ENCODE results near the gene MASP1.

Gene MASP1

DNA sequence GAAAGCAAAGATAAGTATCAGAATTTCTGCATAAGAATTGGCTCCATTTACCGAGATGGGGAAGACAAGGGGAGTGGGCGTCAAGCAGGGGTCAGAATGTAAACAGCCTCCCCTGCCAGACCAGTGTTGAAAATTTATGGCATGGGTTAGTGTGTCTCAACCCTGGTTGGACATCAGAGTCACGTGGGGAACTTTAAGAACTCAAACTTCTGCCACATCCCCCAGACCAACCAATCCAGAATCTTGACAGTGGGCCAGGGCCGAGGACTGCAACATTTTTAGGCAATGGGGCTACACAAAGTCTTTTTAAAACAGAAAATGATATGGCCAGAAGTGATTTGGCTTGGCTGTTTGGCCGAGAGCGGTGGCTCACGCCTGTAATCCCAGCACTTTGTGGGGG lies 14.3 kb upstream of the MASP1 start:
- H3K9me3 ChIP-seq (ENCODE audit: insufficient read depth, low read depth, low read length) = no peaks in the 10 kb centered on the region
- no peak overlapping the region for H3K4me3 ChIP-seq (ENCODE audit: low read depth, low read length)
- H3K4me1 ChIP-seq (ENCODE audit: control insufficient read depth in 1 of 2, insufficient read depth in 2 of 2, low read length in 2 of 2) = no peaks in the 10 kb centered on the region
- H3K27ac ChIP-seq (ENCODE audit: low read depth, low read length) = no peak overlapping the region
- H4K12ac ChIP-seq (ENCODE audit: low read depth, low read length) = no peak overlapping the region
- no peak overlapping the region for H3K14ac ChIP-seq (ENCODE audit: low read length)
- no peak overlapping the region for H2BK5ac ChIP-seq (ENCODE audit: low read depth, low read length, poor library complexity)
- DNase-seq = no peak
- no peak overlapping the region for H3K23ac ChIP-seq (ENCODE audit: low read length)
- no peaks in the 10 kb centered on the region for H3K79me2 ChIP-seq (ENCODE audit: control insufficient read depth, insufficient read depth, low read length, poor library complexity)
- H3K9ac ChIP-seq (ENCODE audit: low read length) = no peak overlapping the region
- no peaks in the 10 kb centered on the region for H3K36me3 ChIP-seq (ENCODE audit: control insufficient read depth in 1 of 2, insufficient read depth in 2 of 2, low read length in 2 of 2)
- H2AFZ ChIP-seq (ENCODE audit: insufficient read depth, low read length, poor library complexity) = no peak overlapping the region
- no peak overlapping the region for H2AK5ac ChIP-seq (ENCODE audit: low read length)
- H3K79me1 ChIP-seq (ENCODE audit: low read length) = no peaks in the 10 kb centered on the region
- no peak overlapping the region for H4K91ac ChIP-seq (ENCODE audit: low read depth, low read length)
- H4K8ac ChIP-seq (ENCODE audit: low read depth, low read length) = no peak overlapping the region
- no peak overlapping the region for H3K4me2 ChIP-seq (ENCODE audit: low read length)
- no peak overlapping the region for H2BK12ac ChIP-seq (ENCODE audit: low read length)
- no peak overlapping the region for H3K18ac ChIP-seq (ENCODE audit: low read length)
- no CpG with 5 or more reads among the region's 7 CpGs for WGBS (ENCODE audit: extremely low coverage, insufficient coverage, insufficient read length)
- no peak overlapping the region for H3K4ac ChIP-seq (ENCODE audit: low read depth, low read length)
- H2BK120ac ChIP-seq (ENCODE audit: insufficient read depth, low read length, poor library complexity) = no peak overlapping the region
- H3K27me3 ChIP-seq (ENCODE audit: insufficient read depth, low read length) = no peaks in the 10 kb centered on the region

DNA sequence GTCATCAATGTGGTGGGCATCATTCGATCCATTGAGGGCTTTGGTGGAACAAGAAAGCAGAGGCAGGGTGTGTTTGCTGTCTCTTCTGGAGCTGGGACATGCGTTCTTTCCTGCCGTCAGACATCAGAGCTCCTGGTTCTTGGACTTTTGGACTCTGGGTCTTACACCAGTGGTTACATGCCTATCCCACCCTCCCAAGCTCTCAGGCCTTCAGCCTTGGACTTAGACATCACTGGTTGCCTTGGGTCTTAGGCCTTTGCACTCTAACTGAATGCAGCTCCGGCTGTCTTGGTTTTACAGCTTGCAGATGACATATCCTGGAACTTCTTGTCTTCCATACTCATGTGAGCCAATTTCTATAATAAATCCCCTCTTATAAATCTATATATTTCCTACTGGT lies 8.1 kb upstream of the MASP1 start:
- Histone ChIP-seq H3K23ac (ENCODE audit: low read length) (no peak overlapping the region), H3K4me2 (ENCODE audit: low read length) (no peak overlapping the region), H3K4me3 (ENCODE audit: low read depth, low read length) (no peak overlapping the region), H3K14ac (ENCODE audit: low read length) (no peak overlapping the region), H3K79me2 (ENCODE audit: control insufficient read depth, insufficient read depth, low read length, poor library complexity) (no peaks in the 10 kb centered on the region), H3K36me3 (ENCODE audit: control insufficient read depth in 1 of 2, insufficient read depth in 2 of 2, low read length in 2 of 2) (no peaks in the 10 kb centered on the region), H4K12ac (ENCODE audit: low read depth, low read length) (no peak overlapping the region), H3K9me3 (ENCODE audit: insufficient read depth, low read depth, low read length) (no peaks in the 10 kb centered on the region), H2BK5ac (ENCODE audit: low read depth, low read length, poor library complexity) (no peak overlapping the region), H2AFZ (ENCODE audit: insufficient read depth, low read length, poor library complexity) (no peak overlapping the region), H2AK5ac (ENCODE audit: low read length) (no peak overlapping the region), H3K79me1 (ENCODE audit: low read length) (no peaks in the 10 kb centered on the region), H2BK12ac (ENCODE audit: low read length) (no peak overlapping the region), H2BK120ac (ENCODE audit: insufficient read depth, low read length, poor library complexity) (no peak overlapping the region), H4K91ac (ENCODE audit: low read depth, low read length) (no peak overlapping the region), H3K18ac (ENCODE audit: low read length) (no peak overlapping the region), H3K4ac (ENCODE audit: low read depth, low read length) (no peak overlapping the region), H4K8ac (ENCODE audit: low read depth, low read length) (no peak overlapping the region), H3K27ac (ENCODE audit: low read depth, low read length) (no peak overlapping the region), H3K27me3 (ENCODE audit: insufficient read depth, low read length) (no peaks in the 10 kb centered on the region), H3K4me1 (ENCODE audit: control insufficient read depth in 1 of 2, insufficient read depth in 2 of 2, low read length in 2 of 2) (no peaks in the 10 kb centered on the region), H3K9ac (ENCODE audit: low read length) (no peak overlapping the region)
- WGBS (ENCODE audit: extremely low coverage, insufficient coverage, insufficient read length) = no CpG with 5 or more reads among the region's 4 CpGs
- DNase-seq = no peak

DNA sequence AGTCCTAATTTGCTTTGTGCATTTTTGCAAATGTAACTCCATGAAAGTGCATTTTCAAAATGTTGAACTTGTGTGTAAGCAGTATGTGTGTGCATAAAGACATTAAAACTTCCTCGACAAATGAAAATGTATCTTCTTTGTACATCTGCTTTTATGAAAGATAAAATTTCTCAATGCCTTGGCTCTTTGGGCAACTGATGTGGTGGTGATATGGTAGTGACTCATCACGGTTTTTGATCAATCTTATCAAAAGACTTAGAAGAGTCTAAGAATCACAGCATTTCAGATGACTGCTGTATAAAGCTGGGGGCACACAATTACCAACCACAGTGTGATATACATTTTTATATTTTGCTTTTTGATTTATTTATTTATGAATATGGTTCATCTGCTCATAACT lies 5.4 kb upstream of the MASP1 start:
- Histone ChIP-seq H3K4ac (ENCODE audit: low read depth, low read length) (no peak overlapping the region), H3K9ac (ENCODE audit: low read length) (no peak overlapping the region), H3K18ac (ENCODE audit: low read length) (no peak overlapping the region), H2AK5ac (ENCODE audit: low read length) (no peak overlapping the region), H2AFZ (ENCODE audit: insufficient read depth, low read length, poor library complexity) (no peak overlapping the region), H3K4me1 (ENCODE audit: control insufficient read depth in 1 of 2, insufficient read depth in 2 of 2, low read length in 2 of 2) (no peaks in the 10 kb centered on the region), H3K9me3 (ENCODE audit: insufficient read depth, low read depth, low read length) (no peaks in the 10 kb centered on the region), H3K4me3 (ENCODE audit: low read depth, low read length) (no peak overlapping the region), H4K91ac (ENCODE audit: low read depth, low read length) (no peak overlapping the region), H3K27ac (ENCODE audit: low read depth, low read length) (no peak overlapping the region), H2BK5ac (ENCODE audit: low read depth, low read length, poor library complexity) (no peak overlapping the region), H3K36me3 (ENCODE audit: control insufficient read depth in 1 of 2, insufficient read depth in 2 of 2, low read length in 2 of 2) (no peaks in the 10 kb centered on the region), H2BK120ac (ENCODE audit: insufficient read depth, low read length, poor library complexity) (no peak overlapping the region), H3K14ac (ENCODE audit: low read length) (no peak overlapping the region), H3K4me2 (ENCODE audit: low read length) (no peak overlapping the region), H3K79me1 (ENCODE audit: low read length) (no peaks in the 10 kb centered on the region), H3K79me2 (ENCODE audit: control insufficient read depth, insufficient read depth, low read length, poor library complexity) (no peaks in the 10 kb centered on the region), H2BK12ac (ENCODE audit: low read length) (no peak overlapping the region), H4K12ac (ENCODE audit: low read depth, low read length) (no peak overlapping the region), H4K8ac (ENCODE audit: low read depth, low read length) (no peak overlapping the region), H3K23ac (ENCODE audit: low read length) (no peak overlapping the region), H3K27me3 (ENCODE audit: insufficient read depth, low read length) (no peaks in the 10 kb centered on the region)
- no CpG with 5 or more reads among the region's 2 CpGs for WGBS (ENCODE audit: extremely low coverage, insufficient coverage, insufficient read length)
- no peak for DNase-seq

DNA sequence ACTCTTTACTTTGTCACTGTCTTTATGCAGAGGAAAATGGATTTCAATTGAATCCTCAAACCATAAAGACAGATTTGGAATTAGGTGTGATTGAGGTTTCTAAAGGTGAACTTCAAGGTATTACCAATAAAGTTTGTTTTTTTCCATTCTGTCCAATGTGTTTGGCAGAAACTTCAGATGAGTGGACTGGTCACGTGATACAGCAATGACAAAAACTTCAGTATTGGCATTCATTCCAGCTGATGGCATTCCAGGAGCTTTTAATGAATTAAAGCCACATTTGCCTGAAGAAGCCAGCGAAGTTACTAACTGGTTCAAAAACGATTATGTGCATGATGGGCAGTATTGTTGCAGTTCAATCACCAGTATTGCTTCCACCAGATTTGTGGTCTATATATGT lies 4.5 kb upstream of the MASP1 start:
- Histone ChIP-seq H2AK5ac (ENCODE audit: low read length) (no peak overlapping the region), H3K4me3 (ENCODE audit: low read depth, low read length) (no peak overlapping the region), H3K36me3 (ENCODE audit: control insufficient read depth in 1 of 2, insufficient read depth in 2 of 2, low read length in 2 of 2) (no peaks in the 10 kb centered on the region), H4K8ac (ENCODE audit: low read depth, low read length) (no peak overlapping the region), H3K18ac (ENCODE audit: low read length) (no peak overlapping the region), H2BK120ac (ENCODE audit: insufficient read depth, low read length, poor library complexity) (no peak overlapping the region), H3K79me2 (ENCODE audit: control insufficient read depth, insufficient read depth, low read length, poor library complexity) (no peaks in the 10 kb centered on the region), H3K9me3 (ENCODE audit: insufficient read depth, low read depth, low read length) (no peaks in the 10 kb centered on the region), H2BK5ac (ENCODE audit: low read depth, low read length, poor library complexity) (no peak overlapping the region), H2AFZ (ENCODE audit: insufficient read depth, low read length, poor library complexity) (no peak overlapping the region), H2BK12ac (ENCODE audit: low read length) (no peak overlapping the region), H3K4ac (ENCODE audit: low read depth, low read length) (no peak overlapping the region), H3K27ac (ENCODE audit: low read depth, low read length) (no peak overlapping the region), H3K79me1 (ENCODE audit: low read length) (no peaks in the 10 kb centered on the region), H3K4me1 (ENCODE audit: control insufficient read depth in 1 of 2, insufficient read depth in 2 of 2, low read length in 2 of 2) (peaks cover 0 to 6% of the 10 kb centered on the region in 2 experiments), H3K4me2 (ENCODE audit: low read length) (no peak overlapping the region), H3K14ac (ENCODE audit: low read length) (no peak overlapping the region), H3K23ac (ENCODE audit: low read length) (no peak overlapping the region), H3K9ac (ENCODE audit: low read length) (no peak overlapping the region), H4K12ac (ENCODE audit: low read depth, low read length) (no peak overlapping the region), H3K27me3 (ENCODE audit: insufficient read depth, low read length) (no peaks in the 10 kb centered on the region), H4K91ac (ENCODE audit: low read depth, low read length) (no peak overlapping the region)
- no peak for DNase-seq
- no CpG with 5 or more reads among the region's 3 CpGs for WGBS (ENCODE audit: extremely low coverage, insufficient coverage, insufficient read length)
